HG02642 (cell line): ENCODE measurements around the gene LIMA1.
"Not testable (repeated sequence)": the region's sequence is repeated elsewhere in the genome, so short reads cannot be mapped to it uniquely, and the experiment has no call there.

ENCODE experiments used
- ATAC-seq: cut with Tn5 transposase; IDR thresholded peaks from one replicate; pipeline ENCODE4 v1.9.1; 2021; ENCODE audit warnings: mild to moderate bottlenecking; ENCODE audit not compliant: unreplicated experiment, poor library complexity

LIMA1 gene

GRCh38 chr12:50154947-50155346 lies 128.4 kb downstream of the LIMA1 start:
- ATAC-seq, result not testable (repeated sequence)

GRCh38 chr12:50151047-50151687 lies 132.2 kb downstream of the LIMA1 start:
- ATAC-seq, result no peak

- ATAC-seq, result no peak
These were observed 134.0 kb downstream of the LIMA1 start for GRCh38 chr12:50149311-50149710.

- not testable (repeated sequence) for ATAC-seq
These were observed 135.3 kb downstream of the LIMA1 start for GRCh38 chr12:50148011-50148410.

- ATAC-seq, result no peak
These were observed 136.0 kb downstream of the LIMA1 start for GRCh38 chr12:50147281-50147680.

DNA sequence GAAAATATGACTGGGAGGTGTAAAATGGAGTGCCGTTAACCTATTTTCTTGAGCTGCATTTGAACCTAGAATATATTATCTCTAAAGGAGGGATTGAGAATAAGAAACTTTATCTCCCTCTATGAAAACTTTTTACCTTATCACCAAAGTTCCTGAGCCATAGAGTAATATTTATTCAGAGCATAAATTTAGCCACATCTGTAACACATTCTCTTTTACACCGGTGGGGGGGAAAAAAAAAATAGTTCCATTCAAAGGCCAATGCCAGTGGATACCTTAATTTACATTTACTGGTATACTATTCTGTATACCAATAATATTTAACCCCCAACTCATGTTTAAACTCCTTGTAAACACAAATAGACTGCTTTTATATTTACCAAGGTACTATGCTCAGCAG lies 137.9 kb downstream of the LIMA1 start:
- ATAC-seq, result no peak

- ATAC-seq, result no peak
These were observed 140.3 kb downstream of the LIMA1 start for GRCh38 chr12:50142993-50143392.

- ATAC-seq, result no peak
These were observed 150.7 kb downstream of the LIMA1 start for GRCh38 chr12:50132505-50133135.

DNA sequence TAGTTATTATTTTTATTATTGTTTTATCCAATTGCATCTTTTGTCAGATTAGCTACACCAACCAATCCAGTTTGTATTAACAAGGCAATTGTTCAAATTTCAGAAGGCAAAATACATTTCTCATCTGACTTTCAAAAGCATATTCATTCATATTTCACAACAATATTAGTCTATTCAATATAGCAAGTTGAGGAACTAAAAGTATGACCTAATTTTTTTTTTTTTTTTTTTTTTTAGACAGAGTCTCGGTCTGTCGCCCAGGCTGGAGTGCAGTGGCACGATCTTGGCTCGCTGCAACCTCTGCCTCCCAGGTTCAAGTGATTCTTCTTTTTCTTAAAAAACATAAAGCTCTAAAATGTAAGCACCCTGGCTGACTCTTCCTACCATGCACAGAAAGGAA lies 154.0 kb downstream of the LIMA1 start:
- ATAC-seq, result no peak

DNA sequence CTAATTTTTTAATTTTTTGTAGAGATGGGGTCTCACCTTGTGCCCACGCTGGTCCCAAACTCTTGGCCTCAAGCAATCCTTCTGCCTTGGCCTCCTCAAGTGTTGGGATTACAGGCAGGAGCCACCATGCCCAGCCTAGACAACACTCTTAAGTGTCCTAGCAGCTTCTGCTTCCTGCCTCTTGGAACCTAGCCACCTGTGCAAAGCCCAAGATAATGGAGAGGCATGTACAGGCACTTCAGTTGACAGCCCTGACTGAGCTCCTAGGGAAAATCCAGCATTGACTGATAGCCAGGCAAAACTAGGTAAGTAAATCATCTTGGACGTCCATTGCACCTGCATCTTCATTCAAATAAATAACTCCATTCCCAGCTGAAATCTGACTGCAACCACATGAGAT lies 155.8 kb downstream of the LIMA1 start:
- no peak for ATAC-seq
